CD4-positive, CD25-positive, alpha-beta regulatory T cell (primary cell): ENCODE data around the gene OCA2. TPM values are rescaled to one million over a fixed set of nuclear protein-coding genes. Genes with fewer than 3 reads are reported as not detected.

Source experiments
- ATAC-seq, 2 donors: fragments of 150-1000 bp; cut with Tn5 transposase; one replicate each; pipeline ENCODE4 v1.10.0; 2021; ENCODE audit warnings: low read depth in 2 of 2, moderate number of reproducible peaks in 2 of 2, moderate library complexity in 1 of 2
- DNase-seq, 3 donors: peaks; one replicate each; pipeline versions ENCODE4 v3.0.0 to v3.0.0-alpha.2; 2012 to 2022; ENCODE audit warnings: mixed read lengths in 1 of 3
- H3K27ac ChIP-seq: one replicate; pipeline ENCODE4 v1.7.0; 2013; ENCODE audit warnings: mild to moderate bottlenecking, low read length; ENCODE audit not compliant: insufficient read depth, poor library complexity, severe bottlenecking
- H3K27me3 ChIP-seq: one replicate; pipeline ENCODE4 v1.7.0; 2013; ENCODE audit warnings: low read length; ENCODE audit not compliant: control insufficient read depth, insufficient read depth
- H3K36me3 ChIP-seq: one replicate; pipeline ENCODE4 v1.7.0; 2013; ENCODE audit warnings: mild to moderate bottlenecking, low read length, moderate library complexity; ENCODE audit not compliant: control insufficient read depth, insufficient read depth
- H3K4me1 ChIP-seq: 2 replicates; pipeline ENCODE4 v1.7.0; 2013; ENCODE audit warnings: mild to moderate bottlenecking, low read length; ENCODE audit not compliant: insufficient read depth, control insufficient read depth, poor library complexity, severe bottlenecking
- H3K4me3 ChIP-seq: one replicate; pipeline ENCODE4 v1.7.0; 2013; ENCODE audit warnings: low read depth, mild to moderate bottlenecking, low read length, moderate library complexity
- H3K9me3 ChIP-seq, 2 experiments: 1 replicate in 1 of 2; 2 replicates in 1 of 2; pipeline ENCODE4 v1.7.0; 2013; ENCODE audit warnings: low read length in 2 of 2, mild to moderate bottlenecking in 1 of 2, moderate library complexity in 1 of 2; ENCODE audit not compliant: control insufficient read depth in 2 of 2
- H3K27ac Mint-ChIP-seq, 3 donors: one replicate each; pipeline ENCODE4 v1.8.0; 2020 to 2022; ENCODE audit warnings: mild to moderate bottlenecking in 3 of 3, mixed read lengths in 3 of 3, moderate library complexity in 2 of 3
- H3K27me3 Mint-ChIP-seq: one replicate; pipeline ENCODE4 v1.8.0; 2022; ENCODE audit warnings: mild to moderate bottlenecking, mixed read lengths
- H3K36me3 Mint-ChIP-seq: one replicate; pipeline ENCODE4 v1.8.0; 2020; ENCODE audit warnings: mixed read lengths
- H3K4me1 Mint-ChIP-seq, 4 donors: one replicate each; pipeline ENCODE4 v1.8.0; 2020 to 2022; ENCODE audit warnings: mixed read lengths in 4 of 4, mild to moderate bottlenecking in 1 of 4
- H3K4me3 Mint-ChIP-seq, 4 donors: one replicate each; pipeline ENCODE4 v1.8.0; 2020 to 2022; ENCODE audit warnings: mild to moderate bottlenecking in 4 of 4, mixed read lengths in 4 of 4, moderate library complexity in 3 of 4
- H3K9me3 Mint-ChIP-seq, 7 donors: one replicate each; pipeline ENCODE4 v1.8.0; 2020 to 2022; ENCODE audit warnings: mixed read lengths in 7 of 7, mild to moderate bottlenecking in 3 of 7, moderate library complexity in 2 of 7
- polyA plus RNA-seq, 4 donors: library from polyadenylated mRNA; unstranded; fragments of 300-500 nt; fragmentation: Illumina TruSeq; gene quantifications; one replicate each; pipeline ENCODE4 v1.2.3, GENCODE V29; 2021
- total RNA-seq: library from RNA; stranded (reverse); gene quantifications from one replicate; pipeline ENCODE4 v1.2.3, GENCODE V29; 2022

The OCA2 gene
- total and polyA plus RNA-seq, 5 donors from 2014 or later, result not detected

- Mint-ChIP-seq H3K36me3 (no peaks in the 10 kb centered on the region), H3K4me3 (peak overlapping the region in 1 of 4 donors; percentile 86), H3K27ac (no peak overlapping the region), H3K27me3 (peaks cover 53% of the 10 kb centered on the region), H3K9me3 (peaks cover 0 to 7% (median 3%) of the 10 kb centered on the region in 7 donors), H3K4me1 (peaks cover 9 to 42% (median 16%) of the 10 kb centered on the region in 4 donors)
- Histone ChIP-seq H3K4me1 (peaks cover 30% of the 10 kb centered on the region), H3K27me3 (peaks cover 25% of the 10 kb centered on the region), H3K27ac (no peak overlapping the region), H3K4me3 (no peak overlapping the region), H3K36me3 (no peaks in the 10 kb centered on the region), H3K9me3 (no peaks in the 10 kb centered on the region)
- DNase-seq (no peak), ATAC-seq (no peak)
Measured at GRCh38 chr15:28100516-28101195, 1.5 kb upstream of the OCA2 start.

GRCh38 chr15:28099555-28100140 is 533 bp upstream of the OCA2 start:
- no peaks in the 10 kb centered on the region for H3K36me3 Mint-ChIP-seq
- peaks cover 40% of the 10 kb centered on the region for H3K4me1 ChIP-seq
- no peaks in the 10 kb centered on the region for H3K36me3 ChIP-seq
- H3K4me1 Mint-ChIP-seq, result peaks cover 9 to 43% (median 18%) of the 10 kb centered on the region in 4 donors
- no peak for ATAC-seq
- no peak overlapping the region for H3K4me3 ChIP-seq
- H3K27me3 Mint-ChIP-seq, result peaks cover 57% of the 10 kb centered on the region
- peak overlapping the region; percentile 2 to 86 (median 60) for H3K4me3 Mint-ChIP-seq
- H3K9me3 ChIP-seq, result no peaks in the 10 kb centered on the region
- DNase-seq, result no peak
- no peak overlapping the region for H3K27ac ChIP-seq
- no peak overlapping the region for H3K27ac Mint-ChIP-seq
- peaks cover 25% of the 10 kb centered on the region for H3K27me3 ChIP-seq
- H3K9me3 Mint-ChIP-seq, result peaks cover 0 to 7% (median 3%) of the 10 kb centered on the region in 7 donors

- DNase-seq, result peak in 1 of 3 donors; percentile 8
- H3K4me1 ChIP-seq, result peaks cover 47% of the 10 kb centered on the region
- H3K27me3 ChIP-seq, result peaks cover 32% of the 10 kb centered on the region
- no peak overlapping the region for H3K27ac Mint-ChIP-seq
- ATAC-seq, result no peak
- H3K4me3 ChIP-seq, result no peak overlapping the region
- H3K27me3 Mint-ChIP-seq, result peaks cover 57% of the 10 kb centered on the region
- H3K4me1 Mint-ChIP-seq, result peaks cover 9 to 48% (median 20%) of the 10 kb centered on the region in 4 donors
- no peak overlapping the region for H3K27ac ChIP-seq
- no peaks in the 10 kb centered on the region for H3K36me3 Mint-ChIP-seq
- H3K9me3 Mint-ChIP-seq, result peaks cover 0 to 9% (median 3%) of the 10 kb centered on the region in 7 donors
- H3K4me3 Mint-ChIP-seq, result peak overlapping the region in 3 of 4 donors; percentile 73 to 82 (median 76)
- no peaks in the 10 kb centered on the region for H3K36me3 ChIP-seq
- H3K9me3 ChIP-seq, result no peaks in the 10 kb centered on the region
Measured at GRCh38 chr15:28098360-28098765, 752 bp downstream of the OCA2 start.

GRCh38 chr15:28097656-28098359 is 1.3 kb downstream of the OCA2 start:
- Histone ChIP-seq H3K4me3 (no peak overlapping the region), H3K27me3 (peaks cover 35% of the 10 kb centered on the region), H3K4me1 (peaks cover 47% of the 10 kb centered on the region), H3K27ac (no peak overlapping the region), H3K36me3 (no peaks in the 10 kb centered on the region), H3K9me3 (no peaks in the 10 kb centered on the region)
- peaks cover 9 to 48% (median 21%) of the 10 kb centered on the region in 4 donors for H3K4me1 Mint-ChIP-seq
- H3K36me3 Mint-ChIP-seq, result no peaks in the 10 kb centered on the region
- peaks cover 58% of the 10 kb centered on the region for H3K27me3 Mint-ChIP-seq
- ATAC-seq (no peak), DNase-seq (no peak)
- no peak overlapping the region for H3K27ac Mint-ChIP-seq
- H3K9me3 Mint-ChIP-seq, result peaks cover 0 to 9% (median 3%) of the 10 kb centered on the region in 7 donors
- peak overlapping the region; percentile 62 to 82 (median 74) for H3K4me3 Mint-ChIP-seq

GRCh38 chr15:28096670-28097431 is 2.3 kb downstream of the OCA2 start:
- H3K36me3 Mint-ChIP-seq, result no peaks in the 10 kb centered on the region
- no peaks in the 10 kb centered on the region for H3K36me3 ChIP-seq
- peaks cover 37% of the 10 kb centered on the region for H3K27me3 ChIP-seq
- H3K4me3 ChIP-seq, result peak overlapping the region; percentile 57
- DNase-seq (peak in 1 of 3 donors; percentile 19), ATAC-seq (no peak)
- H3K27ac Mint-ChIP-seq, result no peak overlapping the region
- peaks cover 67% of the 10 kb centered on the region for H3K27me3 Mint-ChIP-seq
- peak overlapping the region; percentile 88 to 93 (median 90) for H3K4me3 Mint-ChIP-seq
- peaks cover 0 to 10% (median 3%) of the 10 kb centered on the region in 7 donors for H3K9me3 Mint-ChIP-seq
- H3K4me1 ChIP-seq, result peaks cover 47% of the 10 kb centered on the region
- peaks cover 9 to 48% (median 22%) of the 10 kb centered on the region in 4 donors for H3K4me1 Mint-ChIP-seq
- peaks cover under 1 to 6% of the 10 kb centered on the region in 2 experiments for H3K9me3 ChIP-seq
- no peak overlapping the region for H3K27ac ChIP-seq

GRCh38 chr15:28096411-28096669 is 2.8 kb downstream of the OCA2 start:
- ATAC-seq, result no peak
- DNase-seq, result no peak
- Mint-ChIP-seq H3K4me3 (peak overlapping the region; percentile 88 to 93 (median 90)), H3K27me3 (peaks cover 72% of the 10 kb centered on the region), H3K36me3 (no peaks in the 10 kb centered on the region), H3K27ac (no peak overlapping the region), H3K4me1 (peaks cover 9 to 48% (median 25%) of the 10 kb centered on the region in 4 donors), H3K9me3 (peaks cover 0 to 15% (median 3%) of the 10 kb centered on the region in 7 donors)
- H3K27me3 ChIP-seq, result peaks cover 37% of the 10 kb centered on the region
- H3K4me3 ChIP-seq, result peak overlapping the region; percentile 57
- H3K27ac ChIP-seq, result no peak overlapping the region
- peaks cover 6 to 9% of the 10 kb centered on the region in 2 experiments for H3K9me3 ChIP-seq
- peaks cover 47% of the 10 kb centered on the region for H3K4me1 ChIP-seq
- H3K36me3 ChIP-seq, result no peaks in the 10 kb centered on the region
